Chondrocyte (in vitro differentiated cells): ENCODE measurements around the gene PI16. TPM values are rescaled to one million over a fixed set of nuclear protein-coding genes. Genes with fewer than 3 reads are reported as not detected.

Experiments used
- DNase-seq: peaks from one replicate; pipeline ENCODE4 v3.0.0; 2021; ENCODE audit warnings: mixed read lengths, low spot score
- H3K27ac Mint-ChIP-seq: one replicate; pipeline ENCODE4 v1.8.0; 2021; ENCODE audit warnings: mild to moderate bottlenecking, moderate library complexity, mixed read lengths; ENCODE audit not compliant: unreplicated experiment
- H3K27me3 Mint-ChIP-seq: 2 replicates; pipeline ENCODE4 v1.8.0; 2021; ENCODE audit warnings: low read depth, mixed read lengths
- H3K36me3 Mint-ChIP-seq: 2 replicates; pipeline ENCODE4 v1.8.0; 2021; ENCODE audit warnings: low read depth, mixed read lengths
- H3K4me1 Mint-ChIP-seq: 2 replicates; pipeline ENCODE4 v1.8.0; 2021; ENCODE audit warnings: low read depth, mild to moderate bottlenecking, mixed read lengths
- H3K4me3 Mint-ChIP-seq: one replicate; pipeline ENCODE4 v1.8.0; 2021; ENCODE audit warnings: mild to moderate bottlenecking, moderate library complexity, mixed read lengths; ENCODE audit not compliant: unreplicated experiment
- H3K9me3 Mint-ChIP-seq: 2 replicates; pipeline ENCODE4 v1.8.0; 2021; ENCODE audit warnings: low read depth, mixed read lengths
- CTCF ChIP-seq: fragments of 200-600 bp; sonication (generic); IDR thresholded peaks from 2 replicates; pipeline ENCODE4 v1.5.0; 2021; ENCODE audit warnings: antibody characterized with exemption, mild to moderate bottlenecking, moderate library complexity
- total RNA-seq: library from RNA; stranded (reverse); gene quantifications from 3 replicates; pipeline ENCODE4 v1.2.1, GENCODE V29; 2021

The PI16 gene
- total RNA-seq, 1 donor from 2014 or later: not detected

DNA sequence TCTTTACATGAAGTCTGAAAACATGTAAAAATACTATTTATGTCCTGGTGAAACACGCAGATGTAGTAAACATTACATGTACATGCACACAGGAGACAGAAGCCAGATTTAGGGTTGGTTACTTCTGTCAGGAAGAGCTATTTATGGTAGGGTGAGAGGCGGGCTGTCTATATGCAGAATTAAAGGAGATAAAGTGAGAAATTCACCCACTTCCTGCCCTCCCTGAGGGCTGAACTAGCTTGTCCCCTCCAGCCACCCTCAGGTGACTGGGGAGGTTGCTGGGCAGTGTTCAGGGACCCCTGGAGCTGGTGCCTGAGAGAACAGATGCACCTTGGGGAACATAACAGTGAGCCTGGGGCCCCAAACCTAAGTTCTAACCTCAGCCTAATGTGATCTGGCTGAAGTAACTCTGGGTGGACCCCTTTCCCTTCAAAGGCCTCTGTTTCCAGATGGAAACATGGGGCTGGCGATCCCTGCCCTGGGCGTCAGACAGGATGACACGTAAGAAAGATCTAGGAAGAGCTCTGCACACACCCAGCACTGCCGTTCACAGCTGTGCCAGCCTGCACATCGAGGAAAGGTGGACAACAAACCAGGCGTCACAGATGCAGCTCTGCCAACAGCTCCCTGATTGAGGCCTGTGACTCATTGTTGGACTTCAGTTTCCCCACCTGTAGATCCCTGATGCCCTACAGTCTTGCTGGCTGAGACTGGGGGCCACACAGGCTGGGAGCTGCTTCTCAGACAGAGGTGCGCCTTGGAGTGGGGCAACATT lies 1.3 kb downstream of the PI16 start:
- H3K4me3 Mint-ChIP-seq: no peak overlapping the region

DNA sequence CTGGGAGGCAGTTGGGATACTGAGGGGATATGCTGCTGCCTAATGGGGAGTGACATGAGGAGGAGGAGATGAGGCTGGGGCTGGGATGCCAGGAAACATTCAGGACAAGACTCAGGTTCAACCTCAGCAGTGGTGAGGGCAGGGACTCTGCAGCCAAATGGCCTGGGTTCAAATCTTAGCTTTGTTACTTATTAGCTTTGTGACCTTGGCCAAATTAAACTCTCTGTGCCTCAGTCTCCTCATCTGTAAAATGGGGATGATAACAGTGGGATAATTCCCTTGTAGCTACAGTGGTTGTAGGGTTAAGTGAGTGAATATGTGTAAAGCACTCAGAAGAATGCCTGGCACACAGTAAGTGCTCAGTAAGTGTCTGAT lies 1.9 kb downstream of the PI16 start:
- DNase-seq: no peak
- Mint-ChIP-seq H3K9me3 (no peaks in the 10 kb centered on the region), H3K27me3 (no peaks in the 10 kb centered on the region), H3K36me3 (no peaks in the 10 kb centered on the region), H3K27ac (no peak overlapping the region), H3K4me1 (peaks cover 15% of the 10 kb centered on the region), H3K4me3 (no peak overlapping the region)
- TF ChIP-seq CTCF: no peak

More for the DNA sequence above, 1.3 kb downstream of the PI16 start:
- peak; percentile 59 for DNase-seq
- Mint-ChIP-seq H3K36me3 (no peaks in the 10 kb centered on the region), H3K27me3 (no peaks in the 10 kb centered on the region), H3K9me3 (no peaks in the 10 kb centered on the region), H3K27ac (no peak overlapping the region), H3K4me1 (peaks cover 10% of the 10 kb centered on the region)
- no peak for TF ChIP-seq CTCF

GRCh38 chr6:36957773-36958271 lies 3.3 kb downstream of the PI16 start:
- H3K4me3 Mint-ChIP-seq: no peak overlapping the region
- no peaks in the 10 kb centered on the region for H3K27me3 Mint-ChIP-seq
- H3K4me1 Mint-ChIP-seq: peaks cover 15% of the 10 kb centered on the region
- H3K27ac Mint-ChIP-seq: no peak overlapping the region
- no peaks in the 10 kb centered on the region for H3K36me3 Mint-ChIP-seq
- TF ChIP-seq CTCF: no peak
- H3K9me3 Mint-ChIP-seq: no peaks in the 10 kb centered on the region
- peak; percentile 68 for DNase-seq

GRCh38 chr6:36958775-36959554 lies 4.4 kb downstream of the PI16 start:
- H3K27me3 Mint-ChIP-seq: no peaks in the 10 kb centered on the region
- no peaks in the 10 kb centered on the region for H3K36me3 Mint-ChIP-seq
- peak; percentile 93 for DNase-seq
- H3K9me3 Mint-ChIP-seq: no peaks in the 10 kb centered on the region
- H3K27ac Mint-ChIP-seq: no peak overlapping the region
- peaks cover 15% of the 10 kb centered on the region for H3K4me1 Mint-ChIP-seq
- no peak for TF ChIP-seq CTCF
- no peak overlapping the region for H3K4me3 Mint-ChIP-seq

GRCh38 chr6:36959555-36960250 lies 5.2 kb downstream of the PI16 start:
- no peaks in the 10 kb centered on the region for H3K27me3 Mint-ChIP-seq
- no peak for TF ChIP-seq CTCF
- H3K27ac Mint-ChIP-seq: no peak overlapping the region
- no peaks in the 10 kb centered on the region for H3K9me3 Mint-ChIP-seq
- no peak overlapping the region for H3K4me3 Mint-ChIP-seq
- peak; percentile 51 for DNase-seq
- no peaks in the 10 kb centered on the region for H3K36me3 Mint-ChIP-seq
- H3K4me1 Mint-ChIP-seq: peaks cover 17% of the 10 kb centered on the region
